Activated CD8-positive, alpha-beta memory T cell treated with anti-CD3 and anti-CD28 coated beads for 36 hours (primary cell): ENCODE data around the gene ECM2. TPM values are rescaled to one million over a fixed set of nuclear protein-coding genes. Genes with fewer than 3 reads are reported as not detected.

Experiments
- CTCF ChIA-PET: fragments of 350-600 bp; sonication (Branson Sonifier 250); formaldehyde crosslinking; loops from one replicate; lab custom pipeline; 2021; ENCODE audit warnings: antibody characterized with exemption; lab: Charles Lee
- POLR2A ChIA-PET: fragments of 350-600 bp; sonication (Branson Sonifier 250); formaldehyde crosslinking; loops from one replicate; lab custom pipeline; 2021; ENCODE audit warnings: antibody characterized with exemption; lab: Charles Lee
- total RNA-seq, 2 experiments: library from RNA; stranded (reverse); gene quantifications; one replicate each; pipeline ENCODE4 v1.2.3, GENCODE V29; 2021

The ECM2 gene
- total RNA-seq, 2 experiments from 2014 or later: not detected

GRCh38 chr9:92480291-92480771 is 55.5 kb downstream of the ECM2 start:
- POLR2A ChIA-PET: no interaction called here
- CTCF ChIA-PET: no interaction called here

- POLR2A ChIA-PET: no interaction called here
These were observed 56.4 kb downstream of the ECM2 start for GRCh38 chr9:92479346-92479745.

GRCh38 chr9:92478783-92479182 is 57.0 kb downstream of the ECM2 start:
- POLR2A ChIA-PET: no interaction called here

More at GRCh38 chr9:92479346-92479745, 56.4 kb downstream of the ECM2 start:
- CTCF ChIA-PET: no interaction called here

GRCh38 chr9:92476962-92477361 is 58.8 kb downstream of the ECM2 start:
- CTCF ChIA-PET: no interaction called here
- POLR2A ChIA-PET: no interaction called here

More at GRCh38 chr9:92478783-92479182, 57.0 kb downstream of the ECM2 start:
- CTCF ChIA-PET: no interaction called here

- ChIA-PET POLR2A (no interaction called here), CTCF (no interaction called here)
These were observed 61.2 kb downstream of the ECM2 start for GRCh38 chr9:92474587-92474986.

GRCh38 chr9:92468206-92468605 is 67.6 kb downstream of the ECM2 start:
- CTCF ChIA-PET: no interaction called here
- POLR2A ChIA-PET: no interaction called here

- POLR2A ChIA-PET: no interaction called here
- CTCF ChIA-PET: no interaction called here
These were observed 68.3 kb downstream of the ECM2 start for GRCh38 chr9:92467511-92467910.

- ChIA-PET CTCF (no interaction called here), POLR2A (no interaction called here)
These were observed 68.7 kb downstream of the ECM2 start for GRCh38 chr9:92467041-92467440.

- ChIA-PET CTCF (no interaction called here), POLR2A (no interaction called here)
These were observed 71.8 kb downstream of the ECM2 start for GRCh38 chr9:92463984-92464383.

- CTCF ChIA-PET: no interaction called here
- POLR2A ChIA-PET: no interaction called here
These were observed 72.4 kb downstream of the ECM2 start for GRCh38 chr9:92463387-92463786.

- CTCF ChIA-PET: no interaction called here
- POLR2A ChIA-PET: no interaction called here
These were observed 78.2 kb downstream of the ECM2 start for GRCh38 chr9:92457576-92457975.

GRCh38 chr9:92455217-92455616 is 80.6 kb downstream of the ECM2 start:
- POLR2A ChIA-PET: no interaction called here

GRCh38 chr9:92446536-92446935 is 89.3 kb downstream of the ECM2 start:
- POLR2A ChIA-PET: no interaction called here
- CTCF ChIA-PET: no interaction called here

More at GRCh38 chr9:92455217-92455616, 80.6 kb downstream of the ECM2 start:
- CTCF ChIA-PET: no interaction called here

Other genes with a start within 250 kb of the ECM2 start
- gene IARS1, start 242.3 kb downstream of the ECM2 start, total RNA-seq: 100 to 1,000 TPM; 266 to 275 TPM
- gene NOL8, start 210.6 kb downstream of the ECM2 start, total RNA-seq: 10 to 100 TPM; 64.1 to 65.6 TPM
- gene CENPP, start 210.0 kb downstream of the ECM2 start, total RNA-seq: 10 to 100 TPM; 21.5 to 23.8 TPM
- gene OGN, start 131.4 kb downstream of the ECM2 start, total RNA-seq: not detected
- not detected for gene OMD, start 111.5 kb downstream of the ECM2 start, total RNA-seq
- not detected for gene ASPN, start 53.5 kb downstream of the ECM2 start, total RNA-seq
- 10 to 100 TPM; 14.8 to 16.8 TPM for gene IPPK, start 134.1 kb upstream of the ECM2 start, total RNA-seq
- 10 to 100 TPM; 25.4 to 25.7 TPM for gene BICD2, start 228.8 kb upstream of the ECM2 start, total RNA-seq